Measurements from ENCODE around the gene UVRAG.
A peak's percentile ranks its signal among the peaks of the same experiment; 100 is the strongest.

Gene UVRAG

DNA sequence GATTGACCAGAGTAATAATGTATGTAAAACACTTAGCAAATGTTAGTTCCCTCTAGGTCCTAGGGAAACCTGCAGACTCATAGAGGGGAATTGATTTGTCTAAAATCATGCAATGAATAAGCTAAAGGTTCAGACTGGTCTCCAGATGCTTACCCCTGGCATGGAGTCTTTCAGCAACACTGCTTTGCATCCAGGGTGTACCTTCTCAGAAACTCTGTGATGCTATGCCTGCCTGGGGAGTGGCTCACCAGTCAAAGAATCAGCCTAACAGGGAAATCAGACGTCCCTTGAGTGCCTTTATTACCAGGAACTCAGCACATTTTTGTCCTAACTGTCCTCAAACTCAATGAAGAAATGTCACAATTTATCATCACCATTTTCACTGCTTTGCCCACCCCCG is 5.9 kb upstream of the UVRAG start:
- H3K4me3 ChIP-seq (ENCODE audit: low read length in 2 of 2) = no peak overlapping the region
- H3K9ac ChIP-seq (ENCODE audit: low read depth in 1 of 2, low read length in 2 of 2) = no peak overlapping the region
- H3K27me3 ChIP-seq (ENCODE audit: control insufficient read depth in 2 of 2, insufficient read depth in 2 of 2, low read length in 2 of 2) = no peaks in the 10 kb centered on the region
- H3K9me3 ChIP-seq (ENCODE audit: control insufficient read depth in 2 of 2, low read length in 2 of 2) = no peaks in the 10 kb centered on the region
- peaks cover 0 to 6% of the 10 kb centered on the region in 2 donors for H3K4me1 ChIP-seq (ENCODE audit: control insufficient read depth in 2 of 2, insufficient read depth in 2 of 2, low read length in 2 of 2)
- no peak overlapping the region for H3K27ac ChIP-seq (ENCODE audit: low read depth in 2 of 2, low read length in 2 of 2)
- H3K36me3 ChIP-seq (ENCODE audit: control insufficient read depth in 2 of 2, insufficient read depth in 2 of 2, low read length in 2 of 2) = no peaks in the 10 kb centered on the region

DNA sequence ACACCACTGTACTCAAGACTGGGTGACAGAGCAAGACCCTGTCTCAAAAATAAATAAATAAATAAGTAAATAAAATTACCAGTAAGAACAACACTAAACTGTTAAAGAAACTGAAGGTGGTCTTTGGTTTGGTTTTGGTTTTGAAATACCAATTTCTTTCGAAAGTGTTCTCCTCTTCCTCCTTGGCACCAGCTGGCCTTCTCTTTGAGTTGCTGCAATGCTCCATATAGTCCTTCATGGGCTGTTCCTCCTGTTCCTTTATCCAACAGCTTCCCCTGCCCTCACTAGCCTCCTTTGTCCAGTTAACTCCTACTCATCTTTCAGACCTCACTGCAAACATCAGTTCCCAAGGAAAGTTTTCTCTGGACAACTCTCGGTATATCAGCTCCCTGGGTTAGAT is 5.0 kb upstream of the UVRAG start:
- H3K4me1 ChIP-seq (ENCODE audit: control insufficient read depth in 2 of 2, insufficient read depth in 2 of 2, low read length in 2 of 2) = peaks cover 0 to 9% of the 10 kb centered on the region in 2 donors
- H3K27ac ChIP-seq (ENCODE audit: low read depth in 2 of 2, low read length in 2 of 2) = no peak overlapping the region
- no peaks in the 10 kb centered on the region for H3K9me3 ChIP-seq (ENCODE audit: control insufficient read depth in 2 of 2, low read length in 2 of 2)
- no peak overlapping the region for H3K4me3 ChIP-seq (ENCODE audit: low read length in 2 of 2)
- H3K27me3 ChIP-seq (ENCODE audit: control insufficient read depth in 2 of 2, insufficient read depth in 2 of 2, low read length in 2 of 2) = no peaks in the 10 kb centered on the region
- no peak overlapping the region for H3K9ac ChIP-seq (ENCODE audit: low read depth in 1 of 2, low read length in 2 of 2)
- no peaks in the 10 kb centered on the region for H3K36me3 ChIP-seq (ENCODE audit: control insufficient read depth in 2 of 2, insufficient read depth in 2 of 2, low read length in 2 of 2)

GRCh38 chr11:75810637-75811390 is 4.2 kb upstream of the UVRAG start:
- Histone ChIP-seq H3K36me3 (ENCODE audit: control insufficient read depth in 2 of 2, insufficient read depth in 2 of 2, low read length in 2 of 2) (no peaks in the 10 kb centered on the region), H3K27me3 (ENCODE audit: control insufficient read depth in 2 of 2, insufficient read depth in 2 of 2, low read length in 2 of 2) (no peaks in the 10 kb centered on the region), H3K9ac (ENCODE audit: low read depth in 1 of 2, low read length in 2 of 2) (peak overlapping the region in 1 of 2 donors; percentile 6), H3K4me1 (ENCODE audit: control insufficient read depth in 2 of 2, insufficient read depth in 2 of 2, low read length in 2 of 2) (peaks cover 0 to 9% of the 10 kb centered on the region in 2 donors), H3K4me3 (ENCODE audit: low read length in 2 of 2) (no peak overlapping the region), H3K9me3 (ENCODE audit: control insufficient read depth in 2 of 2, low read length in 2 of 2) (no peaks in the 10 kb centered on the region), H3K27ac (ENCODE audit: low read depth in 2 of 2, low read length in 2 of 2) (peak overlapping the region in 1 of 2 donors; percentile 16)

DNA sequence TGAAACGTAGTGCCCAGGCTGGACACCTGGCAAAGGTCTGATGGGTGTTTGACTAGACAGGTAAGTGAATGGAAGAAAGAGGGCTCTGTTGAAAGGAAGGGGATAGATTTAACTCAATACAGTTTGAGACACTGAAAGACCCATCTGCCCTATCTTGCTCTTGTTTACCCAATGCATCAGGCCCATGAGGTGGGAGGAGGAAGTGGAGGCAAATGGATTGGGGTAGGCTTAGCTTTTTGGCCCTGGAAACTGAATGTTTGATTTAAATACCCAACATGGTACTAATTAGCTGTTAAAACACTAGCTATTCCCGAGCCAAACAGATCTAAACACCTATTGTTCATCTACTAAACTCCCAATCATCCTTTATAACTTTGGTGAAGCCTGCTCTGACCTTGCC is 3.5 kb upstream of the UVRAG start:
- H3K4me3 ChIP-seq (ENCODE audit: low read length in 2 of 2) = no peak overlapping the region
- no peaks in the 10 kb centered on the region for H3K36me3 ChIP-seq (ENCODE audit: control insufficient read depth in 2 of 2, insufficient read depth in 2 of 2, low read length in 2 of 2)
- H3K9me3 ChIP-seq (ENCODE audit: control insufficient read depth in 2 of 2, low read length in 2 of 2) = no peaks in the 10 kb centered on the region
- no peak overlapping the region for H3K9ac ChIP-seq (ENCODE audit: low read depth in 1 of 2, low read length in 2 of 2)
- no peak overlapping the region for H3K27ac ChIP-seq (ENCODE audit: low read depth in 2 of 2, low read length in 2 of 2)
- peaks cover 0 to 14% of the 10 kb centered on the region in 2 donors for H3K4me1 ChIP-seq (ENCODE audit: control insufficient read depth in 2 of 2, insufficient read depth in 2 of 2, low read length in 2 of 2)
- no peaks in the 10 kb centered on the region for H3K27me3 ChIP-seq (ENCODE audit: control insufficient read depth in 2 of 2, insufficient read depth in 2 of 2, low read length in 2 of 2)

DNA sequence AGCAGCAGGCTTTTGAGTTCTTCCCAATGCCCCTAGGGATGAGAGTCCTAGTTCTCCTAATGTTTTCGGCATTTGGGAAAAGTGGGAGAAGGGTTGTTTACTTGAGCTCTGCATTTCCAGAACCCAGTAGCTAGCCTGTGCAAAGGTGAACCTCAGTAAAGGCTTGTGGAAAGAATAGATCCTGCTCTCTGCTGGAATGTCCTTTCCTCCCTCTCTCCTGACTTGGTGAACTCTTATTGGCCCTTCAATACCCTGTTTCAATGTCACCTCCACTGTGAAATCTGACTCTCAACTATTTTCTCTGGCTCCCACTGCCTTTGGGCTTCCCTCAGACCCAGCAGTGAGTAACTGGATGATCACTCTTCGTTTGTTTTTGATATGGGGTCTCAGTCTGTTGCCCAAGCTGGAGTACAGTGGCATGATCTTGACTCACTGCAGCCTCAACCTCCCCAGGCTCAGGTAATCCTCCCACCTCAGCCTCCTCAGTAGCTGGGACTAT is 2.4 kb upstream of the UVRAG start:
- Histone ChIP-seq H3K27ac (ENCODE audit: low read depth in 2 of 2, low read length in 2 of 2) (no peak overlapping the region), H3K9me3 (ENCODE audit: control insufficient read depth in 2 of 2, low read length in 2 of 2) (no peaks in the 10 kb centered on the region), H3K27me3 (ENCODE audit: control insufficient read depth in 2 of 2, insufficient read depth in 2 of 2, low read length in 2 of 2) (no peaks in the 10 kb centered on the region), H3K36me3 (ENCODE audit: control insufficient read depth in 2 of 2, insufficient read depth in 2 of 2, low read length in 2 of 2) (no peaks in the 10 kb centered on the region), H3K9ac (ENCODE audit: low read depth in 1 of 2, low read length in 2 of 2) (no peak overlapping the region), H3K4me3 (ENCODE audit: low read length in 2 of 2) (no peak overlapping the region), H3K4me1 (ENCODE audit: control insufficient read depth in 2 of 2, insufficient read depth in 2 of 2, low read length in 2 of 2) (peaks cover 7 to 23% of the 10 kb centered on the region in 2 donors)

DNA sequence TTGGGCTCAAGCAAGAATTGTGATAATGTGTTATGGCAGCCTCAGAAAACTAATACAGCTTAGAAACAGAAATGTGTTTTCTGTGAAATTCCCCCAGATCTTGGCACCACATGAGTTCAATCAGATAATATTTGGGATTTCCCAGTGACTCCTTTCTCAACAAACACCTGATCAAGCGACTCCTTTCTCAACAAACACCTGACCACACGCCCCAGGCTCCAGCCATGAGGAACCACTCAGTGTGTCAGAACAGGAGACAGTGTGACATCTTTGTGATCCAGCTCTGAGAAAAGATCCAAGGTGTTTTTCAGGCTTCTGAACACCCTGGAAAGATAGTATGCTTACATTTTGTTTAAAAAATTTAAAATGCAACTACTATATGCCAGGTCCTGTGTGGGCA is 1.9 kb upstream of the UVRAG start:
- Histone ChIP-seq H3K36me3 (ENCODE audit: control insufficient read depth in 2 of 2, insufficient read depth in 2 of 2, low read length in 2 of 2) (no peaks in the 10 kb centered on the region), H3K27ac (ENCODE audit: low read depth in 2 of 2, low read length in 2 of 2) (no peak overlapping the region), H3K9ac (ENCODE audit: low read depth in 1 of 2, low read length in 2 of 2) (no peak overlapping the region), H3K9me3 (ENCODE audit: control insufficient read depth in 2 of 2, low read length in 2 of 2) (no peaks in the 10 kb centered on the region), H3K27me3 (ENCODE audit: control insufficient read depth in 2 of 2, insufficient read depth in 2 of 2, low read length in 2 of 2) (no peaks in the 10 kb centered on the region), H3K4me1 (ENCODE audit: control insufficient read depth in 2 of 2, insufficient read depth in 2 of 2, low read length in 2 of 2) (peaks cover 7 to 23% of the 10 kb centered on the region in 2 donors), H3K4me3 (ENCODE audit: low read length in 2 of 2) (no peak overlapping the region)

GRCh38 chr11:75813622-75814039 is 1.4 kb upstream of the UVRAG start:
- no peaks in the 10 kb centered on the region for H3K27me3 ChIP-seq (ENCODE audit: control insufficient read depth in 2 of 2, insufficient read depth in 2 of 2, low read length in 2 of 2)
- H3K27ac ChIP-seq (ENCODE audit: low read depth in 2 of 2, low read length in 2 of 2) = peak overlapping the region in 1 of 2 donors; percentile 70
- H3K4me1 ChIP-seq (ENCODE audit: control insufficient read depth in 2 of 2, insufficient read depth in 2 of 2, low read length in 2 of 2) = peaks cover 7 to 23% of the 10 kb centered on the region in 2 donors
- H3K4me3 ChIP-seq (ENCODE audit: low read length in 2 of 2) = no peak overlapping the region
- no peak overlapping the region for H3K9ac ChIP-seq (ENCODE audit: low read depth in 1 of 2, low read length in 2 of 2)
- H3K36me3 ChIP-seq (ENCODE audit: control insufficient read depth in 2 of 2, insufficient read depth in 2 of 2, low read length in 2 of 2) = no peaks in the 10 kb centered on the region
- H3K9me3 ChIP-seq (ENCODE audit: control insufficient read depth in 2 of 2, low read length in 2 of 2) = no peaks in the 10 kb centered on the region

- H3K9ac ChIP-seq (ENCODE audit: low read depth in 1 of 2, low read length in 2 of 2) = peak overlapping the region; percentile 61 to 70
- no peaks in the 10 kb centered on the region for H3K27me3 ChIP-seq (ENCODE audit: control insufficient read depth in 2 of 2, insufficient read depth in 2 of 2, low read length in 2 of 2)
- H3K36me3 ChIP-seq (ENCODE audit: control insufficient read depth in 2 of 2, insufficient read depth in 2 of 2, low read length in 2 of 2) = no peaks in the 10 kb centered on the region
- H3K9me3 ChIP-seq (ENCODE audit: control insufficient read depth in 2 of 2, low read length in 2 of 2) = no peaks in the 10 kb centered on the region
- peaks cover 7 to 23% of the 10 kb centered on the region in 2 donors for H3K4me1 ChIP-seq (ENCODE audit: control insufficient read depth in 2 of 2, insufficient read depth in 2 of 2, low read length in 2 of 2)
- peak overlapping the region; percentile 70 to 93 for H3K27ac ChIP-seq (ENCODE audit: low read depth in 2 of 2, low read length in 2 of 2)
- peak overlapping the region; percentile 77 to 78 for H3K4me3 ChIP-seq (ENCODE audit: low read length in 2 of 2)
Measured at GRCh38 chr11:75814363-75814676, 690 bp upstream of the UVRAG start.

- Histone ChIP-seq H3K9ac (ENCODE audit: low read depth in 1 of 2, low read length in 2 of 2) (peak overlapping the region; percentile 77 to 84), H3K4me1 (ENCODE audit: control insufficient read depth in 2 of 2, insufficient read depth in 2 of 2, low read length in 2 of 2) (peaks cover 7 to 21% of the 10 kb centered on the region in 2 donors), H3K4me3 (ENCODE audit: low read length in 2 of 2) (peak overlapping the region; percentile 77 to 78), H3K36me3 (ENCODE audit: control insufficient read depth in 2 of 2, insufficient read depth in 2 of 2, low read length in 2 of 2) (no peaks in the 10 kb centered on the region), H3K27me3 (ENCODE audit: control insufficient read depth in 2 of 2, insufficient read depth in 2 of 2, low read length in 2 of 2) (no peaks in the 10 kb centered on the region), H3K9me3 (ENCODE audit: control insufficient read depth in 2 of 2, low read length in 2 of 2) (no peaks in the 10 kb centered on the region), H3K27ac (ENCODE audit: low read depth in 2 of 2, low read length in 2 of 2) (peak overlapping the region; percentile 90 to 93)
Measured at GRCh38 chr11:75815345-75816168, 547 bp downstream of the UVRAG start.

- Histone ChIP-seq H3K4me3 (ENCODE audit: low read length in 2 of 2) (peak overlapping the region; percentile 32 to 77), H3K36me3 (ENCODE audit: control insufficient read depth in 2 of 2, insufficient read depth in 2 of 2, low read length in 2 of 2) (no peaks in the 10 kb centered on the region), H3K4me1 (ENCODE audit: control insufficient read depth in 2 of 2, insufficient read depth in 2 of 2, low read length in 2 of 2) (peaks cover 7 to 21% of the 10 kb centered on the region in 2 donors), H3K9me3 (ENCODE audit: control insufficient read depth in 2 of 2, low read length in 2 of 2) (no peaks in the 10 kb centered on the region), H3K9ac (ENCODE audit: low read depth in 1 of 2, low read length in 2 of 2) (peak overlapping the region in 1 of 2 donors; percentile 44), H3K27me3 (ENCODE audit: control insufficient read depth in 2 of 2, insufficient read depth in 2 of 2, low read length in 2 of 2) (no peaks in the 10 kb centered on the region), H3K27ac (ENCODE audit: low read depth in 2 of 2, low read length in 2 of 2) (no peak overlapping the region)
Measured at GRCh38 chr11:75816561-75817239, 1.7 kb downstream of the UVRAG start.

Measured in mucosa of rectum (tissue), 2 donors.